ENCODE results near the gene ESR1.
"Not testable (repeated sequence)": the region's sequence is repeated elsewhere in the genome, so short reads cannot be mapped to it uniquely, and the experiment has no call there.

DNA sequence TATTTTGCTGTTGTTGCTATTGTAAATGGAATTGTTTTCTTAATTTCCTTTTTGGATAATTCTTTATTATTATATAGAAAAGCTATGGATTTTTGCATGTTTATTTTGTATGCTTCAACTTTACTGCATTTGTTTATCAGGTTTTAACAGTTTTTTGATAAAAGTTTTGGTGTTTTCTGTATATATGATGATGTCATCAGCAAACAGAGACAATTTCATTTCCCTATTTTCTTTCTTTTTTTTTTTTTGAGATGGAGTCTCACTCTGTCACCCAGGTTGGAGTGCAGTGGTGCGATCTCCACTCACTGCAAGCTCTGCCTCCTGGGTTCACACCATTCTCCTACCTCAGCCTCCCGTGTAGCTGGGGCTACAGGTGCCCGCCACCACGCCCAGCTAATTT, 156.9 kb downstream of the ESR1 start:
- TF ChIP-seq CSDC2, ZNF70 (CRISPR knock-in tag; IDR thresholded peaks at IDR 0.05): not testable (repeated sequence)
